Mammary epithelial cell (primary cell): ENCODE data around the gene PRSS38.

Source experiments
- CTCF ChIP-seq, 2 donors: IDR thresholded peaks in 1 of 2; conservative IDR thresholded peaks in 1 of 2; 2 replicates each; pipeline ENCODE4 v1.5.1; 2011 to 2012; ENCODE audit warnings: inconsistent platforms in 2 of 2, low read length in 2 of 2, mild to moderate bottlenecking in 2 of 2, control low read depth in 1 of 2, low read depth in 1 of 2; ENCODE audit not compliant: insufficient read depth in 1 of 2; ENCODE audit errors: extremely low read depth in 1 of 2
- EZH2 ChIP-seq: IDR thresholded peaks from 2 replicates; pipeline ENCODE4 v1.6.1; 2012; ENCODE audit warnings: low read length, inconsistent platforms, borderline replicate concordance

- no peak for TF ChIP-seq CTCF (conservative IDR thresholded peaks at IDR 0.05 in 1 of 2, IDR thresholded peaks at IDR 0.05 in 1 of 2; ENCODE audit: extremely low read depth in 1 of 2, insufficient read depth in 1 of 2, low read depth in 1 of 2, low read length in 2 of 2)
- TF ChIP-seq EZH2 = no peak
These were observed 23.0 kb upstream of the PRSS38 start for GRCh38 chr1:227792216-227793078.
